ENCODE measurements around the gene PCGF6.
A peak's percentile ranks its signal among the peaks of the same experiment; 100 is the strongest.
"Not testable (repeated sequence)": the region's sequence is repeated elsewhere in the genome, so short reads cannot be mapped to it uniquely, and the experiment has no call there.

The PCGF6 gene

DNA sequence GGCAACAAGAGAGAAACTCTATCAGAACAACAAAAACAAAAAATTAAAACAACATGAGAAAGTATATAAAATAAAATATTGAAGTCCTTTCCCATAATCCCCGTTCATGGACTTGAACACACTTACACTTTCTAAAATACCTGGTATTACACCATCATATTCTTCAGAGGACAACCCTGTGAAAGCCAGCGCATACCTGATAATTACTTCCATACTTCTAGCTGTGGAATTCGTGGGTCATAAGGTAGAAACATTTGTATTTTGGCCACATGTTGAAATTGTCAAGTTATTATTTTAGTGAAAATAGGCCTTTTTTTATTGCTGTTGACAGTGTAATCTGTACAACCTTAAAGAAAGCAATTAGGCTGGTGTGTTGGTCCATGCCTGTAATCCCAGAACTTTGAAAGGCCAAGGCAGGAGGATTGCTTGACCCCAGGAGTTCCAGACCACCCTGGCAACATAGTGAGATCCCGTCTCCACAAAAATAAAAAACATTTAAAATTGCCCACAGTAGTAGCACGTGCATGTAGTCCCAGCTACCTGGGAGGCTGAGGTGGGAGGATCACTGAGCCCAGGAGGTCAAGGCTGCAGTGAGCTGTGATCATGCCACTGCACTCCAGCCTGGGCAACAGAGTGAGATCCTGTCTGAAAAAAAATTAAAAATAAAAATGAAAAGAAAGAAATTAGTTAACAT, 5.1 kb upstream of the PCGF6 start:
- H3K9ac ChIP-seq (ENCODE audit: low read length) = no peak overlapping the region
- no peak for TF ChIP-seq EZH2phosphoT487 (conservative IDR thresholded peaks at IDR 0.05; ENCODE audit: low read length)
- TF ChIP-seq, protein P1, sequence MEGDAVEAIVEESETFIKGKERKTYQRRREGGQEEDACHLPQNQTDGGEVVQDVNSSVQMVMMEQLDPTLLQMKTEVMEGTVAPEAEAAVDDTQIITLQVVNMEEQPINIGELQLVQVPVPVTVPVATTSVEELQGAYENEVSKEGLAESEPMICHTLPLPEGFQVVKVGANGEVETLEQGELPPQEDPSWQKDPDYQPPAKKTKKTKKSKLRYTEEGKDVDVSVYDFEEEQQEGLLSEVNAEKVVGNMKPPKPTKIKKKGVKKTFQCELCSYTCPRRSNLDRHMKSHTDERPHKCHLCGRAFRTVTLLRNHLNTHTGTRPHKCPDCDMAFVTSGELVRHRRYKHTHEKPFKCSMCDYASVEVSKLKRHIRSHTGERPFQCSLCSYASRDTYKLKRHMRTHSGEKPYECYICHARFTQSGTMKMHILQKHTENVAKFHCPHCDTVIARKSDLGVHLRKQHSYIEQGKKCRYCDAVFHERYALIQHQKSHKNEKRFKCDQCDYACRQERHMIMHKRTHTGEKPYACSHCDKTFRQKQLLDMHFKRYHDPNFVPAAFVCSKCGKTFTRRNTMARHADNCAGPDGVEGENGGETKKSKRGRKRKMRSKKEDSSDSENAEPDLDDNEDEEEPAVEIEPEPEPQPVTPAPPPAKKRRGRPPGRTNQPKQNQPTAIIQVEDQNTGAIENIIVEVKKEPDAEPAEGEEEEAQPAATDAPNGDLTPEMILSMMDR (IDR thresholded peaks at IDR 0.05; ENCODE audit: insufficient read depth, low read length, poor library complexity, severe bottlenecking) = no peak
- H3K27me3 ChIP-seq (ENCODE audit: low read length) = no peaks in the 10 kb centered on the region
- no peak overlapping the region for H3K4me3 ChIP-seq (ENCODE audit: insufficient read depth, low read length, poor library complexity, severe bottlenecking)
- no peak overlapping the region for H3K27ac ChIP-seq (ENCODE audit: low read depth, low read length)
- H2AFZ ChIP-seq (ENCODE audit: low read depth, low read length, severe bottlenecking) = no peak overlapping the region
- no peak overlapping the region for H3K4me2 ChIP-seq (ENCODE audit: low read depth, low read length, poor library complexity, severe bottlenecking)
- H3K9me2 ChIP-seq (replicated peaks; ENCODE audit: insufficient read depth, low read length) = no peaks in the 10 kb centered on the region
- no peaks in the 10 kb centered on the region for H4K20me1 ChIP-seq (ENCODE audit: low read depth, low read length)
- no peaks in the 10 kb centered on the region for H3K36me3 ChIP-seq (ENCODE audit: low read length)
- H3K79me2 ChIP-seq (ENCODE audit: insufficient read depth, low read length) = no peaks in the 10 kb centered on the region; the same call in 1 of the 2 replicates
- no peaks in the 10 kb centered on the region for H3F3A ChIP-seq (ENCODE audit: insufficient read depth)
- no peaks in the 10 kb centered on the region for H3K9me3 ChIP-seq (ENCODE audit: insufficient read depth, low read length)

- not testable (repeated sequence) for H3K4me2 ChIP-seq (ENCODE audit: low read depth, low read length, poor library complexity, severe bottlenecking); H3F3A ChIP-seq (ENCODE audit: insufficient read depth); H3K27ac ChIP-seq (ENCODE audit: low read depth, low read length); H3K9me3 ChIP-seq (ENCODE audit: insufficient read depth, low read length); H3K36me3 ChIP-seq (ENCODE audit: low read length); H3K9ac ChIP-seq (ENCODE audit: low read length); H3K4me3 ChIP-seq (ENCODE audit: insufficient read depth, low read length, poor library complexity, severe bottlenecking); H4K20me1 ChIP-seq (ENCODE audit: low read depth, low read length); H3K27me3 ChIP-seq (ENCODE audit: low read length); H2AFZ ChIP-seq (ENCODE audit: low read depth, low read length, severe bottlenecking); H3K9me2 ChIP-seq (replicated peaks; ENCODE audit: insufficient read depth, low read length)
- peaks cover 15% of the 10 kb centered on the region for H3K79me2 ChIP-seq (ENCODE audit: insufficient read depth, low read length)
These were observed 3.6 kb upstream of the PCGF6 start for GRCh38 chr10:103354567-103354966.

DNA sequence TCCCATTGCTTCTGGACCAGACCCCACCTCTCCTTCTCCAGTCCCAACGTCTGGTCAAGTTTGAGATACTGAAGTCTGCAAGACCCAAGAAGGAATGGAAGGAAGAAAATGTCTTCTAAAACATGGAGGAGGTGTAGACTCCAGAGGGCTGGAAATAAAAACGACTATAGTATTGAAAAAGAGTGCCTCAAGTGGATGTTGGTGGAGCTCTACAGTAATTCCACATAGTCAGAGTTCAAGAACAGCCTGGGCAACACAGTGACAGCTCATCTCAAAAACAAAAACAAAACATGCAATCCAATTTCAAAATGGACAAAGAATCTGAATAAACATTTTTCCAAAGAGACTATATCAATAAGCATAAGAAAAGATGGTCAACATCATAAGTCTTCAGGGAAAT, 2.3 kb upstream of the PCGF6 start:
- Histone ChIP-seq H3K27ac (ENCODE audit: low read depth, low read length) (no peak overlapping the region), H2AFZ (ENCODE audit: low read depth, low read length, severe bottlenecking) (no peak overlapping the region), H3K4me3 (ENCODE audit: insufficient read depth, low read length, poor library complexity, severe bottlenecking) (no peak overlapping the region), H3K79me2 (ENCODE audit: insufficient read depth, low read length) (peaks cover 15% of the 10 kb centered on the region), H3K27me3 (ENCODE audit: low read length) (no peaks in the 10 kb centered on the region), H3K36me3 (ENCODE audit: low read length) (no peaks in the 10 kb centered on the region), H3K9me2 (replicated peaks; ENCODE audit: insufficient read depth, low read length) (no peaks in the 10 kb centered on the region), H3K9ac (ENCODE audit: low read length) (no peak overlapping the region), H3F3A (ENCODE audit: insufficient read depth) (no peaks in the 10 kb centered on the region), H3K4me2 (ENCODE audit: low read depth, low read length, poor library complexity, severe bottlenecking) (no peak overlapping the region), H4K20me1 (ENCODE audit: low read depth, low read length) (no peaks in the 10 kb centered on the region), H3K9me3 (ENCODE audit: insufficient read depth, low read length) (no peaks in the 10 kb centered on the region)
- TF ChIP-seq, protein P1 (IDR thresholded peaks at IDR 0.05; ENCODE audit: insufficient read depth, low read length, poor library complexity, severe bottlenecking) = no peak
- no peak for TF ChIP-seq EZH2phosphoT487 (conservative IDR thresholded peaks at IDR 0.05; ENCODE audit: low read length)

- Histone ChIP-seq H3K9me3 (ENCODE audit: insufficient read depth, low read length) (no peaks in the 10 kb centered on the region), H3K4me2 (ENCODE audit: low read depth, low read length, poor library complexity, severe bottlenecking) (peak overlapping the region; percentile 73), H3K36me3 (ENCODE audit: low read length) (peaks cover 14% of the 10 kb centered on the region), H3K9ac (ENCODE audit: low read length) (peak overlapping the region; percentile 94), H3K4me3 (ENCODE audit: insufficient read depth, low read length, poor library complexity, severe bottlenecking) (peak overlapping the region; percentile 84), H3K9me2 (replicated peaks; ENCODE audit: insufficient read depth, low read length) (no peaks in the 10 kb centered on the region), H3F3A (ENCODE audit: insufficient read depth) (no peaks in the 10 kb centered on the region; the same call in 1 of the 2 replicates), H3K27ac (ENCODE audit: low read depth, low read length) (peak overlapping the region; percentile 63), H2AFZ (ENCODE audit: low read depth, low read length, severe bottlenecking) (peak overlapping the region; percentile 88), H3K27me3 (ENCODE audit: low read length) (no peaks in the 10 kb centered on the region), H4K20me1 (ENCODE audit: low read depth, low read length) (no peaks in the 10 kb centered on the region), H3K79me2 (ENCODE audit: insufficient read depth, low read length) (peaks cover 15% of the 10 kb centered on the region)
- TF ChIP-seq, protein P1 (IDR thresholded peaks at IDR 0.05; ENCODE audit: insufficient read depth, low read length, poor library complexity, severe bottlenecking) = no peak
- no peak for TF ChIP-seq EZH2phosphoT487 (conservative IDR thresholded peaks at IDR 0.05; ENCODE audit: low read length)
These were observed 794 bp downstream of the PCGF6 start for GRCh38 chr10:103350175-103350516.

All from SU-DHL-6 (cell line).